Measurements from ENCODE around the gene MAP3K14.

MAP3K14 gene

DNA sequence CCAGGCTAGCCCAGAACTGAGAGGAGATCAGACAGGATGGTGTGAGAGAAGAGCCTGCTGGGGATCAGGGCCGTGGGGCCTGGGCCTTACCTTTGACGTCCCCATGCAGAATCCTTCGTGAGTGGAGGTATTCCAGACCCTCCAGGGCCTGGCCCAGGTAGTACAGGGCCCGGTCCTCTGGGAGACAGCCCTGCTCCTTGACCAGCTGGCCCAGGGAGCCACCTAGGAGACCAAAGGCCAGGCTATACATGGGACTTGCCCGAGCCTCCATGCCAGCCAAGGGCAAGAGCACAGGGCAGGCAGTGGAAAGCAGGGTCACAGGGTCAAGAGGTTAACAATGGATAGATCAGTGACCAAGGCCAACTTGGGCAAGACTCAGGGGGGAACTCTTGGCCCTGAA is 42.8 kb downstream of the MAP3K14 start:
- H4K20me1 ChIP-seq (ENCODE audit: insufficient read depth, low read length) = no peaks in the 10 kb centered on the region
- peaks cover 7% of the 10 kb centered on the region; the same call in 1 of the 2 replicates for H3F3A ChIP-seq (ENCODE audit: insufficient read depth, low read length)
- TF ChIP-seq EZH2 (optimal IDR thresholded peaks at IDR 0.05; ENCODE audit: low read depth, low read length) (no peak), EZH2phosphoT487 (IDR thresholded peaks at IDR 0.05; ENCODE audit: low read length) (no peak)
- TF ChIP-seq, protein P1, sequence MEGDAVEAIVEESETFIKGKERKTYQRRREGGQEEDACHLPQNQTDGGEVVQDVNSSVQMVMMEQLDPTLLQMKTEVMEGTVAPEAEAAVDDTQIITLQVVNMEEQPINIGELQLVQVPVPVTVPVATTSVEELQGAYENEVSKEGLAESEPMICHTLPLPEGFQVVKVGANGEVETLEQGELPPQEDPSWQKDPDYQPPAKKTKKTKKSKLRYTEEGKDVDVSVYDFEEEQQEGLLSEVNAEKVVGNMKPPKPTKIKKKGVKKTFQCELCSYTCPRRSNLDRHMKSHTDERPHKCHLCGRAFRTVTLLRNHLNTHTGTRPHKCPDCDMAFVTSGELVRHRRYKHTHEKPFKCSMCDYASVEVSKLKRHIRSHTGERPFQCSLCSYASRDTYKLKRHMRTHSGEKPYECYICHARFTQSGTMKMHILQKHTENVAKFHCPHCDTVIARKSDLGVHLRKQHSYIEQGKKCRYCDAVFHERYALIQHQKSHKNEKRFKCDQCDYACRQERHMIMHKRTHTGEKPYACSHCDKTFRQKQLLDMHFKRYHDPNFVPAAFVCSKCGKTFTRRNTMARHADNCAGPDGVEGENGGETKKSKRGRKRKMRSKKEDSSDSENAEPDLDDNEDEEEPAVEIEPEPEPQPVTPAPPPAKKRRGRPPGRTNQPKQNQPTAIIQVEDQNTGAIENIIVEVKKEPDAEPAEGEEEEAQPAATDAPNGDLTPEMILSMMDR (IDR thresholded peaks at IDR 0.05; ENCODE audit: low read length) = no peak
- H3K27ac ChIP-seq (ENCODE audit: low read length) = no peak overlapping the region
- H2AFZ ChIP-seq (ENCODE audit: low read length) = no peak overlapping the region
- no peaks in the 10 kb centered on the region for H3K9me2 ChIP-seq (replicated peaks; ENCODE audit: insufficient read depth, low read length)
- H3K79me2 ChIP-seq (ENCODE audit: low read length) = no peaks in the 10 kb centered on the region
- H3K4me3 ChIP-seq (ENCODE audit: low read length) = no peak overlapping the region
- peaks cover 5% of the 10 kb centered on the region; the same call in 1 of the 2 replicates for H3K4me1 ChIP-seq (ENCODE audit: low read length)
- no peak overlapping the region for H3K9ac ChIP-seq (ENCODE audit: low read length)
- H3K36me3 ChIP-seq (replicated peaks; ENCODE audit: insufficient read depth, low read length) = peaks cover 4% of the 10 kb centered on the region; the same call in 1 of the 2 replicates
- H3K4me2 ChIP-seq (ENCODE audit: low read depth, low read length) = no peak overlapping the region
- no peaks in the 10 kb centered on the region for H3K27me3 ChIP-seq (replicated peaks; ENCODE audit: insufficient read depth, low read length)
- no peaks in the 10 kb centered on the region for H3K9me3 ChIP-seq (replicated peaks; ENCODE audit: insufficient read depth, low read length)
- DNase-seq = no peak

DNA sequence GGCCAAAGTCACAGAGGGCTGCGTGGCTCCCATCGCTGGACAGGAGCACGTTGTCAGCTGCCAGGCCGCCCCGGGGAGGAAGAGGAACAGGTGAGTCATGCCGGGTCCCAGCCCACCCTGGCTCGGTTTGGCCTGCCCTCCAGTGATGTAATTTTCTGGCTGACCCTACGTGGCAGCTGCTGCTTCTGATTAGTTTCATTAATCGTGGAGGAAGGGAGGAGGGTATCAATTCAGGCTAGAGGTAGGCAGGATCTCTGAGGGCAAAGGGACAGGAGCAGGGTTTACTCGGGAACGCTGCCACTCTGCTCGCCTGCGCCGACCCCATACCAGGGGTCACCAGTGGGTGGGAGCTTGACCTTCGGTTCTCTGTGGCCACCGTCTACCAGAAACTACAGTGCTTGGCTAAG is 43.3 kb downstream of the MAP3K14 start:
- H3K9ac ChIP-seq (ENCODE audit: low read length) = no peak overlapping the region
- DNase-seq = no peak
- no peak overlapping the region for H3K27ac ChIP-seq (ENCODE audit: low read length)

DNA sequence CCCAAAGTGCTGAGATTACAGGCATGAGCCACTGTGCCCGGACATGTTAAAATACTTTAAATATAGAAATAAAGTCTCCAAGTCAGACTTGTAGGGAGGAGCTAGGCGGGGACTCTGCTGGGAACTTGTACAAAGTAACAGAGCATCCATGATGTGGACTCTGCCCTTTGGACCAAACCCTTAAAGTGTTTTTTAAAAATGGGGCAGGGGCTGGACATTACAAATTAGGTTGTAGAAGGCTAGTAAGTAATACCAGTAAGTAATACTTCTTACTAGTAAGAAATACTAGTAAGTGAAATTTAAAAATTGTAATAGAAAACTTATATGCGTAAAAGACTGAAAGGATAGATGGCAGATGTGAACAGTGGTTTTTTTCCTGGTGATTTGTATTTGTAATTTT is 45.2 kb downstream of the MAP3K14 start:
- H2AFZ ChIP-seq (ENCODE audit: low read length) = no peak overlapping the region
- no peaks in the 10 kb centered on the region for H3K79me2 ChIP-seq (ENCODE audit: low read length)
- no peak for DNase-seq
- no peak overlapping the region for H3K4me3 ChIP-seq (ENCODE audit: low read length)
- no peaks in the 10 kb centered on the region for H3K9me2 ChIP-seq (replicated peaks; ENCODE audit: insufficient read depth, low read length)
- H3K9ac ChIP-seq (ENCODE audit: low read length) = no peak overlapping the region
- no peaks in the 10 kb centered on the region for H3K27me3 ChIP-seq (replicated peaks; ENCODE audit: insufficient read depth, low read length)
- no peak overlapping the region for H3K27ac ChIP-seq (ENCODE audit: low read length)
- H3K4me2 ChIP-seq (ENCODE audit: low read depth, low read length) = no peak overlapping the region
- no peaks in the 10 kb centered on the region for H3F3A ChIP-seq (ENCODE audit: insufficient read depth, low read length)
- no peaks in the 10 kb centered on the region for H3K4me1 ChIP-seq (ENCODE audit: low read length)
- peaks cover 4% of the 10 kb centered on the region; the same call in 1 of the 2 replicates for H3K36me3 ChIP-seq (replicated peaks; ENCODE audit: insufficient read depth, low read length)
- no peaks in the 10 kb centered on the region for H3K9me3 ChIP-seq (replicated peaks; ENCODE audit: insufficient read depth, low read length)
- H4K20me1 ChIP-seq (ENCODE audit: insufficient read depth, low read length) = no peaks in the 10 kb centered on the region
- TF ChIP-seq EZH2phosphoT487 (IDR thresholded peaks at IDR 0.05; ENCODE audit: low read length) (no peak), EZH2 (optimal IDR thresholded peaks at IDR 0.05; ENCODE audit: low read depth, low read length) (no peak)
- TF ChIP-seq, protein P1 (IDR thresholded peaks at IDR 0.05; ENCODE audit: low read length) = no peak

More for the DNA sequence above, 43.3 kb downstream of the MAP3K14 start:
- Histone ChIP-seq H3K9me2 (replicated peaks; ENCODE audit: insufficient read depth, low read length) (no peaks in the 10 kb centered on the region), H3K4me2 (ENCODE audit: low read depth, low read length) (no peak overlapping the region), H3K4me1 (ENCODE audit: low read length) (peaks cover 5% of the 10 kb centered on the region; the same call in 1 of the 2 replicates), H3F3A (ENCODE audit: insufficient read depth, low read length) (peaks cover 7% of the 10 kb centered on the region; the same call in 1 of the 2 replicates), H3K79me2 (ENCODE audit: low read length) (no peaks in the 10 kb centered on the region), H4K20me1 (ENCODE audit: insufficient read depth, low read length) (no peaks in the 10 kb centered on the region), H3K4me3 (ENCODE audit: low read length) (no peak overlapping the region), H3K27me3 (replicated peaks; ENCODE audit: insufficient read depth, low read length) (no peaks in the 10 kb centered on the region), H3K36me3 (replicated peaks; ENCODE audit: insufficient read depth, low read length) (peaks cover 4% of the 10 kb centered on the region; the same call in 1 of the 2 replicates), H3K9me3 (replicated peaks; ENCODE audit: insufficient read depth, low read length) (no peaks in the 10 kb centered on the region), H2AFZ (ENCODE audit: low read length) (no peak overlapping the region)
- TF ChIP-seq EZH2phosphoT487 (IDR thresholded peaks at IDR 0.05; ENCODE audit: low read length) (no peak), EZH2 (optimal IDR thresholded peaks at IDR 0.05; ENCODE audit: low read depth, low read length) (no peak)
- TF ChIP-seq, protein P1 (IDR thresholded peaks at IDR 0.05; ENCODE audit: low read length) = no peak

Measured in MM.1S (cell line).